Ascending aorta (tissue), 2 donors: ENCODE measurements around the gene INAVA. TPM values are rescaled to one million over a fixed set of nuclear protein-coding genes. Genes with fewer than 3 reads are reported as not detected.
"Not testable (repeated sequence)": the region's sequence is repeated elsewhere in the genome, so short reads cannot be mapped to it uniquely, and the experiment has no call there.

ENCODE experiments used
- DNase-seq, 2 donors: peaks; one replicate each; pipeline ENCODE4 v3.0.0-alpha.2; 2019; ENCODE audit warnings: low spot score in 2 of 2
- H3K27ac ChIP-seq, 2 donors: fragments of 200-600 bp; sonication (generic); one replicate each; pipeline ENCODE4 v1.5.1; 2016 to 2017; ENCODE audit warnings: mild to moderate bottlenecking in 1 of 2
- H3K27me3 ChIP-seq: fragments of 200-600 bp; sonication (generic); one replicate; pipeline ENCODE4 v1.5.1; 2017
- H3K36me3 ChIP-seq, 2 donors: fragments of 200-600 bp; sonication (generic); one replicate each; pipeline ENCODE4 v1.5.1; 2016
- H3K4me1 ChIP-seq, 2 donors: fragments of 200-600 bp; sonication (generic); one replicate each; pipeline ENCODE4 v1.5.1; 2016 to 2017; ENCODE audit warnings: mild to moderate bottlenecking in 1 of 2
- H3K4me3 ChIP-seq, 2 donors: fragments of 200-600 bp; sonication (generic); one replicate each; pipeline ENCODE4 v1.5.1; 2016 to 2017; ENCODE audit warnings: mild to moderate bottlenecking in 1 of 2
- H3K9me3 ChIP-seq, 2 donors: fragments of 200-600 bp; sonication (generic); one replicate each; pipeline ENCODE4 v1.5.1; 2016
- intact Hi-C: fragments of 100-400 bp; cut with DNase I; formaldehyde crosslinking; loops from one replicate; pipeline ENCODE4 v1.15.1; 2023
- total RNA-seq: library from RNA; depleted of rRNA; stranded (reverse); fragments of >200 nt; gene quantifications from one replicate; pipeline ENCODE4 v1.1.0, GENCODE V29; 2016
- TF ChIP-seq, protein P1 (sequence below), 3 experiments: fragments of 200-600 bp in 2 of 3; fragments of 450-650 bp in 1 of 3; sonication (generic) in 2 of 3; IDR thresholded peaks; one replicate each; pipeline ENCODE4 v1.5.1; 2016 to 2019; ENCODE audit warnings: antibody characterized with exemption in 3 of 3, mild to moderate bottlenecking in 1 of 3, moderate library complexity in 1 of 3

The INAVA gene
- total RNA-seq, 1 donor from 2014 or later: not detected

DNA sequence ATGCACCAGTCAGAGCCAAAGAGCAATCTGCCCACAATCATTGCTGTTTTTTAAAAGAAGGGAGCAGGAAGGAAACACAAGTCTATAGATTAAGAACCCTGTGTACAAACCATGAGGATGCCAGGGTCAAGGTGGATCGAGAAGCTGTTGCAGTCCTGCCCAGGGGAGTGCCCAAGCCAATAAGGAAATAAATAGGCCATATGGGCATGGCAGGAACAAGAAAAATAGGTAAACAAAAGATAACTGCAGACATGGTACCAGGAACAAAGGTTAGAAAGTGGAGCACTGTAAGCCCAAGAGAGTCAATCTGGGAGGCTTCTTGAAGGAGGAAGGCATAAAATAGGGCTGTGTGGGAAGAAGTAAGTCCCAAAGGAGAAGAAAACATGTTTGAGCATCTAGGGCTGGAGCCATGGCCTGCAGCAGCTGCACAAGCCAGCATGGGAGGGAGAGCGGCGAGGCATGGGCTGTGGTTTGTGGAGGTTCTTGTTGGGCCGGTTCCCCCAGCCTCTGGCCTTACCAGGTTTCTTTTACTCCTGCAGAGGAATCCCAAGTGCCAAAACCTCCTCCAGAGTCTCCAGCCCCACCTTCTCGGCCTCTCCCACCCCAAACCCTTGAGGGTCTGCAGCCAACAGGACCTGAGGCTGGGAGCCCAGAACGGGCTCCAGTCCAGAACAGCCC, 13.6 kb downstream of the INAVA start:
- Histone ChIP-seq H3K4me3 (no peak overlapping the region), H3K36me3 (no peaks in the 10 kb centered on the region), H3K4me1 (no peaks in the 10 kb centered on the region), H3K27me3 (no peaks in the 10 kb centered on the region), H3K9me3 (no peaks in the 10 kb centered on the region), H3K27ac (no peak overlapping the region)
- DNase-seq: no peak
- intact Hi-C loops: no loop called here
- TF ChIP-seq, protein P1, sequence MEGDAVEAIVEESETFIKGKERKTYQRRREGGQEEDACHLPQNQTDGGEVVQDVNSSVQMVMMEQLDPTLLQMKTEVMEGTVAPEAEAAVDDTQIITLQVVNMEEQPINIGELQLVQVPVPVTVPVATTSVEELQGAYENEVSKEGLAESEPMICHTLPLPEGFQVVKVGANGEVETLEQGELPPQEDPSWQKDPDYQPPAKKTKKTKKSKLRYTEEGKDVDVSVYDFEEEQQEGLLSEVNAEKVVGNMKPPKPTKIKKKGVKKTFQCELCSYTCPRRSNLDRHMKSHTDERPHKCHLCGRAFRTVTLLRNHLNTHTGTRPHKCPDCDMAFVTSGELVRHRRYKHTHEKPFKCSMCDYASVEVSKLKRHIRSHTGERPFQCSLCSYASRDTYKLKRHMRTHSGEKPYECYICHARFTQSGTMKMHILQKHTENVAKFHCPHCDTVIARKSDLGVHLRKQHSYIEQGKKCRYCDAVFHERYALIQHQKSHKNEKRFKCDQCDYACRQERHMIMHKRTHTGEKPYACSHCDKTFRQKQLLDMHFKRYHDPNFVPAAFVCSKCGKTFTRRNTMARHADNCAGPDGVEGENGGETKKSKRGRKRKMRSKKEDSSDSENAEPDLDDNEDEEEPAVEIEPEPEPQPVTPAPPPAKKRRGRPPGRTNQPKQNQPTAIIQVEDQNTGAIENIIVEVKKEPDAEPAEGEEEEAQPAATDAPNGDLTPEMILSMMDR (IDR thresholded peaks at IDR 0.05): no peak

DNA sequence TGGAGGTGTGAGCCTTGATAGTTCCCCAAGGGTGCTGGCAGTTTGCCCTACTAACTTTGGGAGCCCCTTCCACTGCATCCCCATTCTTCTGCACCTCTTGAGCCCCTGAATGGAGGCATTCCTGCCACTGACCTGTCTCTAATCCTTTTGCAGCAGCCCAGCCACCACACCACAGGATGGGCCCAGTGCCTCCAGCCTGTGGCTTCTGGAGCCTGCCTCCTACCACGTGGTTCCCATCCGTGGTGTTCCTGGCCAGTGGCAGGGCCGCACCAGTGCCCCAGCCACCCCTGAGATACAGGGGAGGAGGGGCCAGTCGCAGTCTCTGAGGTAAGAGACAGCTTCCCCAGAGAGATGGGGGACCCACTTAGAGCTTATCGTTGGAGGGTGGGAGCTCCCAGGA, 14.4 kb downstream of the INAVA start:
- Histone ChIP-seq H3K36me3 (no peaks in the 10 kb centered on the region), H3K9me3 (no peaks in the 10 kb centered on the region), H3K27me3 (no peaks in the 10 kb centered on the region), H3K4me3 (no peak overlapping the region), H3K27ac (no peak overlapping the region), H3K4me1 (no peaks in the 10 kb centered on the region)
- DNase-seq: no peak
- TF ChIP-seq, protein P1 (IDR thresholded peaks at IDR 0.05): no peak
- intact Hi-C loops: no loop called here

DNA sequence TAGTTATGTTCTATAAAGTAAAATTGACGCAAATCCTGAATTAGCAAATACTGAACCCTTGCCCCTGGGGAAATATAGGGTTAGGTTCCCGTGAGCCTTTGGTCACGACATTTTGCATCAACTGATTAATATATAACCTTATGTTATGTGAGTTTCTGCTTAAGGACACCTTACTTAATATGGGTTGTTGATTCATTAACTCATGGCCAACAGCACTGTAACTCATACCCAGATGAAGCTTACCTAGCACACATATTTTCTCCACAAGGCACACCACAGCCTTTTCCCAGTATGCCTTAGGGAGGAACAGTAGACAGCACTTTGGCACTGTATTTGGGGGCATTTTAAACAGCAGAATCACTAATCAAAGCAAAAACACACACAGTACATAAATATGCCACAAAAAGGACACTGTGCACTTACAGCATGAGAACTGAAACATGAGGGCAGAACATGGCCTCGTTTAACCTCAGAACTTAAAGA, 15.1 kb downstream of the INAVA start:
- no peaks in the 10 kb centered on the region for H3K27me3 ChIP-seq
- TF ChIP-seq, protein P1 (IDR thresholded peaks at IDR 0.05): no peak
- H3K36me3 ChIP-seq: no peaks in the 10 kb centered on the region
- H3K27ac ChIP-seq: no peak overlapping the region
- intact Hi-C loops: no loop called here
- H3K9me3 ChIP-seq: no peaks in the 10 kb centered on the region
- H3K4me3 ChIP-seq: no peak overlapping the region
- DNase-seq: no peak
- H3K4me1 ChIP-seq: no peaks in the 10 kb centered on the region

DNA sequence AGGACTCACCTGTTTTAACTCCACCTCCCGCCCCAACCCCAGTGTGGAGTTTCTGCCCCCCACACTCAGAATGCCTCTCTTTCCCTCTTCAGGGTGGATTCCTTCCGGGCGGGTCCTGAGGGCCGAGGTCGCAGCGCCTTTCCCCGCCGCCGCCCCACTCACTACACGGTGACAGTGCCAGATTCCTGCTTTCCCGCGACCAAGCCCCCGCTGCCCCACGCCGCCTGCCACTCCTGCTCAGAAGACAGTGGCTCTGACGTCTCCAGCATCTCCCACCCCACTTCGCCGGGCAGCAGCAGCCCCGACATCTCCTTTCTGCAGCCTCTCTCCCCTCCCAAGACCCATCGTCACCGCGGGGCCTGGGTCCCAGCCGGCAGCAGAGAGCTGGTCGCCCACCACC, 16.7 kb downstream of the INAVA start:
- H3K27me3 ChIP-seq: no peaks in the 10 kb centered on the region
- H3K4me1 ChIP-seq: no peaks in the 10 kb centered on the region
- H3K27ac ChIP-seq: no peak overlapping the region
- H3K9me3 ChIP-seq: no peaks in the 10 kb centered on the region
- DNase-seq: no peak
- intact Hi-C loops: no loop called here
- H3K36me3 ChIP-seq: no peaks in the 10 kb centered on the region
- TF ChIP-seq, protein P1 (IDR thresholded peaks at IDR 0.05): no peak
- no peak overlapping the region for H3K4me3 ChIP-seq

DNA sequence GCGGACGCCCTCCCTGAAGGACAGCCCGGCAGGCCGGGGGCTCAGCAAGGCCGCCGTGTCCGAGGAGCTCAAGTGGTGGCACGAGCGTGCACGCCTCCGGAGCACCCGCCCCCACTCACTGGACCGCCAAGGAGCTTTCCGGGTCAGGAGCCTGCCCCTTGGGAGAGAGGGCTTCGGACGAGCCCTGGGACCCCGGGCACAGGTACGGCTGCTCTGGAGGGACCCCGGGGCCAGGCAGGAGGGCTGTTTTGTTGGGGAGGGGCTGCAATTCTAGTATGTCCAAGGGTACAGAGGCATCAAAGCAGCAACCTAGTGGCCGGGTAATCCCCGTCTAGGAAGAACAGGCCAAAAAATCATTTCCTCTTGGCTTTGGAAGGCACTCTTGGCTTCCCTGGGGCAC, 17.2 kb downstream of the INAVA start:
- H3K4me3 ChIP-seq, H3K36me3 ChIP-seq, DNase-seq, H3K27me3 ChIP-seq, H3K27ac ChIP-seq, H3K4me1 ChIP-seq, H3K9me3 ChIP-seq, intact Hi-C loops: not testable (repeated sequence)

DNA sequence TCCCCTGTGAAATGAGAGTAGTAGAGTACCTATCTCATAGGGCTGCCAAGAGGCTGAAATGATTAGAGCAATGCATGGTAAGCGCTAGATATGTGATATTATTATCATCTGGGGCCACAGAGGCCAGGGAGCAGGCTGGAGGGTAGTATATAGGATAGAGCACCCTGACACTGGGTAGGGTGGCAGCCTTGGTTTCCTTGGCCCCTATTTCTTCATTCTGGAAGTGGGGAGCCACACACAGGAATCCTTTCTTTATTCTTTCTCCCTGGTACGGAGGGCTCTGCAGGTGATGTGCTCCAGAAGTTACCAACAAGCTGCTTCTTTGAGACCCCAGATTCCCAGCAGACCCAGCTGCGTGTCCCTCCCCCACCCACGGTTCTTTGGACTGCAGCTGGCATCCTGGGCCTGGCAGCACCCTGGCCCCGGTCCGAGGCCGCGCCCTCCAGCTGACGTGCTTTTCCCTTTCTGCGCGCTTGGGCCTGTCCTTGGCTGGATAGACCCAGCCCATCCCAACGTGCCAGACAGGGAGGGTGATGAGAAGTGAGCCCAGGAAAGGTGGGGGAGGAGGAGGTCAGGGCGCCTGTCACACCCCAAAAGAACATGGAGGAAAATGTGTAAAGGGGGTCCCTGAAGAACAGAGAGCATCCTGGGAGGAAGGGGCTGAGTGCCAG, 18.2 kb downstream of the INAVA start:
- Histone ChIP-seq H3K27ac (no peak overlapping the region), H3K4me3 (no peak overlapping the region), H3K9me3 (no peaks in the 10 kb centered on the region), H3K27me3 (no peaks in the 10 kb centered on the region), H3K36me3 (no peaks in the 10 kb centered on the region), H3K4me1 (no peaks in the 10 kb centered on the region)
- no peak for DNase-seq
- TF ChIP-seq, protein P1 (IDR thresholded peaks at IDR 0.05): no peak
- intact Hi-C loops: no loop called here
